SIG-M5 treated with dmso at 0.1 percent for 504 hours (cell line): ENCODE data around the gene SAXO2.
"Not testable (repeated sequence)": the region's sequence is repeated elsewhere in the genome, so short reads cannot be mapped to it uniquely, and the experiment has no call there.

Experiments
- DNase-seq: peaks from one replicate; lab custom pipeline; 2025; ENCODE audit not compliant: unreplicated experiment; lab: John Stamatoyannopoulos, UW

SAXO2 gene

GRCh38 chr15:82313951-82314768 lies 51.5 kb downstream of the SAXO2 start:
- not testable (repeated sequence) for DNase-seq

GRCh38 chr15:82314769-82315518 lies 52.3 kb downstream of the SAXO2 start:
- no peak for DNase-seq

GRCh38 chr15:82315519-82316246 lies 53.1 kb downstream of the SAXO2 start:
- no peak for DNase-seq

- DNase-seq, result not testable (repeated sequence)
Measured at GRCh38 chr15:82316247-82317090, 53.9 kb downstream of the SAXO2 start.

GRCh38 chr15:82317091-82317489 lies 54.5 kb downstream of the SAXO2 start:
- DNase-seq, result no peak

DNA sequence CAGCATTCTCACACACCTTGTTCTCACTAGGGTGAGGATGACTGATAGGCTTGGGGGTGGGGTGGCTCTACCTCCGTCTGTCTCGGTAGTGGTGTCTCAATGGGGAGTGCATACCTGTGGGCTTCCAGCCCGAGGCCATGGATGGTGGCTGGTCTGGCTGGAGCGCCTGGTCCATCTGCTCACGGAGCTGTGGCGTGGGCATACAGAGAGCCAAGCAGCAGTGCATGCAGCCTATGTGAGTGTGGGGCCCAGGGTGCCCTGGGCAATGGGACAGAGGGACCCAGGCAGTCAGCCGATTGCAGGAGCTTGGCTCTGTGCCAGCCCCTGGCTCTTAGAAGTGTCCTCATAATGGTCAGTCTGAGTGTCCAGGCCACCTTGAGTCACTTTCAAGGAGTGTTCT lies 54.9 kb downstream of the SAXO2 start:
- DNase-seq, result not testable (repeated sequence)

DNA sequence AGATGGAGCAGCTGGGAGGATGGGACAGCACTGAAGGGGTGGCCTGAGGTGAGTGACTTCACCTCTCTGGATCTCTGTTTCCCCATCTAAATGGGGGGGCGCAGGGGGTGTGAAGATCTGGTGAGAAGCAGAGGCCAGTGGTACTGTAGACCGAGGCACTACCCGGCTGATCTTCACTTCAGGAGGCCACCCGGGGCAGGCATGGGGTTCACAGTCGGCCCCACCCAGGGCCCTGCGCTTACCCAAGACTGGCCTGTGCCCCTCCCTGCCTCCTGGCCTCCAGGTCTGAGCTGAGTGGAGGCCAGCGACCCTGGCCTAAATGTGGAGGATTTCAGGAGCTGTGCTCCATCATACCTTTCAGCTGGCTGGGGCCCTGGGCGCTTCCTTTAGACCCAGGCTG lies 55.7 kb downstream of the SAXO2 start:
- DNase-seq, result not testable (repeated sequence)

DNA sequence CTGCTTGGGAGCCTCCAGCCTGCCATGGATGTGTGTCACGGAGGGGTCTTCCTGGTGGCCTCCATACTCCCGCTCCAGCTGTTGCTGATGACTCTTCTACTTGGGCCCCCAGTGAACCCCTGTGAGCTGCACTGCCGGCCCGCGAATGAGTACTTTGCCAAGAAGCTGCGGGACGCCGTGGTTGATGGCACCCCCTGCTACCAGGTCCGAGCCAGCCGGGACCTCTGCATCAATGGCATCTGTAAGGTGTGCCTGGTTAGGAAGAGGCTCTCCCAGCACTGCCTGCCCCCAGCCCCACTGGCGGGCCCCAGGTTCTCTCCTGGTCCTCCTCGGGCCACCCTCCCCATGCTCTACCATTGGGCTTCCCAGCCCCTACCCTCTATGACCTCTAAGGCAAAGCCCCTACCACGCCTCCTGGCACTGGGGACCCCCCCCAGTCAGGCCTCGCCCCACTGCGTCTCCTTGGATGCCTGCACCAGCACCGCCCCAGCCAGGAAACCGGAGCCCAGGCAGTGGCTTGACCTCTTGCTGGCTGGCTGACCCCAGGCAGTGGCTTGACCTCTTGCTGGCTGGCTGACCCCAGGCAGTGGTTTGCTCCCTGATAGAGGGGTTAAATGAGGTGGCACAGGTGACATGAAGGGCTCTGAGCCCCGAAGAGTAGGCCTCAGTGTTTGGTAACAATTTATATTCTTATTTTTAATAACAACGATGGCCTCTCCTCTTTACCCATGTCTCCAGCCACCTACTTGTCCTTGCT lies 57.1 kb downstream of the SAXO2 start:
- DNase-seq, result not testable (repeated sequence)

DNA sequence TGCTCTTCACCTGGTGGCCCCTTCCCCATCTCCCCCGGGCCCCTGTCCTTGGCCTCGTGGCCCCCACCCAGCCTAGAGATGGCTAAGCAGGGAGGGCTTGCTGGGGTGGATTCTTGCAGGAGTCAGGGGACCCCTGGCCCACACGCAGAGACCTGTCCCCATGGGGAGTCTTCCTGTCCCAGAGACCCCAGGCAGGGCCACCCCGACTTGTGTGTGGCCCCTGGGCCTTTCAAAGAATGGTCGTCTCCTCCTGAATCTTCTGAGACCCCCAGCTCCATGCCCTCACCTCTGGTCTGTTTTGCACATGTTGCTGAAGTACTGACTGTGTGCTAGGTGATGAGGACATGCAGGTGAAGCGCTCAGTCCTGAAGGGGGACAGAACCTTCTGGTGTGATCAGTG lies 58.2 kb downstream of the SAXO2 start:
- DNase-seq, result not testable (repeated sequence)

DNA sequence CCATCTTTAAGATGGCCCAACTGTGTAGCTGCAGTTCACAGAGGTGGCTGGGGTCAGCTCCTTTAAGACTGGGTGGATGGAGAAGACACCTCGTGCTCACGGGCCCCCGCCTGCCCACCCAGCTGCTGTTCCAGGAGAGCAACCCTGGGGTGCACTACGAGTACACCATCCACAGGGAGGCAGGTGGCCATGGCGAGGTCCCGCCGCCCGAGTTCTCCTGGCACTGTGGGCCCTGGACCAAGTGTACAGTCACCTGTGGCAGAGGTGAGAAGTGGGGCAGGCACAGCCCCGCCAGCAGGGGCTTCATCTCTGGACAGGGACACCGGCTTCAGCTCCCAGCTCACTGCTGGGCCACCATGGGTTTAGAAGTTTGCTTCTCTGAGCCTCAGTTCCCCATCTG lies 59.9 kb downstream of the SAXO2 start:
- DNase-seq, result not testable (repeated sequence)

DNA sequence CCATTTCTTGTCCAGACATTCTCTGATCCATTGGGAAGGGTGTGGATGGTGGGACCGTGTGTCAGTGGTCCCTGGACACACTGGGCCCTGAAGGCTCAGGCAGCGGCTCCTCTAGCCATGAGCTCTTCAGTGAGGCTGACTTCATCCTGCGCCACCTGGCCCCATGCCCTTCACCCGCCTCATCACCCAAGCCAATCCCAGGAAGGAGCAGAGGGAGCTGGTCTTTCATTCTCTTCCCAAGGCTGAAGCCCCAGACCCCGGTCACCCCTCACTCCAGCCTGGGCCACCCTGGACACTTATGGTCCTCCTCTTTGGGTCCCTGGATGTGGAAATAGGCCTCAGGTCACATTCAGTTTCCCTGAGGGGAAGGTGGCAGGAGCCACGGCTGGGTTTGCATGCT lies 62.2 kb downstream of the SAXO2 start:
- not testable (repeated sequence) for DNase-seq

GRCh38 chr15:82325646-82326045 lies 63.0 kb downstream of the SAXO2 start:
- not testable (repeated sequence) for DNase-seq

- DNase-seq, result not testable (repeated sequence)
Measured at GRCh38 chr15:82326896-82327295, 64.3 kb downstream of the SAXO2 start.

DNA sequence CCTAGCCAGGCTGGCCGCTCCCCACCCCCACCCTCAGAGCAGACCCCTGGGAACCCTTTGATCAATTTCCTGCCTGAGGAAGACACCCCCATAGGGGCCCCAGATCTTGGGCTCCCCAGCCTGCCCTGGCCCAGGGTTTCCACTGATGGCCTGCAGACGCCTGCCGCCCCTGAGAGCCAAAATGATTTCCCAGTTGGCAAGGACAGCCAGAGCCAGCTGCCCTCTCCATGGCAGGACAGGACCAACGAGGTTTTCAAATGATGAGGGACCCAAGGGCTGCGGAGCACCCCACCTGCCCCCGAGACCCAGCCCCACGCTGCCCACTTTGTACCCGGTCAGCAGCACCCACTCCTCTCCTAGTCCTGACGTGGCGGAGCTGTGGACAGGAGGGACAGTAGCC lies 64.8 kb downstream of the SAXO2 start:
- not testable (repeated sequence) for DNase-seq

GRCh38 chr15:82329039-82329438 lies 66.4 kb downstream of the SAXO2 start:
- not testable (repeated sequence) for DNase-seq

GRCh38 chr15:82330921-82331320 lies 68.3 kb downstream of the SAXO2 start:
- not testable (repeated sequence) for DNase-seq

- not testable (repeated sequence) for DNase-seq
Measured at GRCh38 chr15:82331576-82332304, 69.1 kb downstream of the SAXO2 start.

DNA sequence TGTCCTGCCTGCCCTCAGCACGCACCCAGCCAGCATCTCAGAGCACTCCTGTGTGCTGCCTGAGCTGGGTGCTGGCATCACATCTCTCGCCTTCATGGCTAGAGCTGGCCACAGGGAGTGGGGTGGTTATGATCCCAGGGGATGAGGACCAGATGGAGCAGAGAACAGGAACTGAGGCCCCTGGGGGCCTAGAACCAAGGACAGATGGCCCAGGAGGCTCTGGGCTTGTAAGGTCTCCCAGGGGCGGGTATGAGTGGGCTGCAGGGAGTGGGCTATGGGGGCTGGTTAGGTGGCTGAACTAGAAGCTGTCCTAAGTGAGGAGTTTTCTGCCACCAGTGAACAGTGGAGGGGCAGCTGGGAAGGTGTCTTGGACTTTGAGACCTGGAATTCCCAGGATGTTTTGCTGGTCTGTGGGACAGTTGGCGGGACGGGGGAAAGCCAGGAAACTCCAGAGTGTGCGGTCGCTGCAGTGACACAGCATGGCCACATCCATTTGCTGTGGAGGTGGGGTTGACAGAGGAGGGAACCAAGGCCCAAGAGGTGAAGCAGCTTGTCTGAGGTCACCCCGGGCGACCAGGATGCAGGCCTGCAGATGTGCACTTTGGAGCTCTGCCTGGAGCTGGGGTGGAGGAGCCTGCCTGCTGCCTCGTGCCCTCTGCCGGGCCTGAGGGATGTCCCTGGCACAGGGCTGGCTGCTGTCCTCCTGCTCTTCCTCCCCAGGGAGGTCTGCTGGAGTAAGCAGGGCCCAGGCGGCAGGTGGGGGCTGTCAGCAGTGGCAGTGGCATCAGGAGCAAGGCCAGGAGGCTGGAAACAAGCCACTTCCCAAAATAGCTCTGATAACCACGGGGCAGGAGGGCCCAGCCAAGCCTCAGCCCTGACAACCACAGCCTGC lies 70.3 kb downstream of the SAXO2 start:
- DNase-seq, result not testable (repeated sequence)
